Memory B cell (primary cell): ENCODE results near the gene SERTAD2.

Source experiments
- ATAC-seq: fragments of 150-1000 bp; cut with Tn5 transposase; 2 replicates; pipeline ENCODE4 v1.10.0; 2021; ENCODE audit warnings: low read depth, mild to moderate bottlenecking, moderate library complexity
- DNase-seq, 2 donors: peaks; one replicate each; pipeline ENCODE4 v3.0.0; 2022; ENCODE audit warnings: low spot score in 2 of 2
- H3K27ac Mint-ChIP-seq: one replicate; pipeline ENCODE4 v1.8.0; 2022; ENCODE audit warnings: mild to moderate bottlenecking, moderate library complexity, mixed read lengths
- H3K27me3 Mint-ChIP-seq: one replicate; pipeline ENCODE4 v1.8.0; 2022; ENCODE audit warnings: mixed read lengths
- H3K36me3 Mint-ChIP-seq: one replicate; pipeline ENCODE4 v1.8.0; 2022; ENCODE audit warnings: mild to moderate bottlenecking, mixed read lengths
- H3K4me1 Mint-ChIP-seq: one replicate; pipeline ENCODE4 v1.8.0; 2022; ENCODE audit warnings: mixed read lengths
- H3K4me3 Mint-ChIP-seq: one replicate; pipeline ENCODE4 v1.8.0; 2022; ENCODE audit warnings: mild to moderate bottlenecking, moderate library complexity, mixed read lengths
- H3K9me3 Mint-ChIP-seq: one replicate; pipeline ENCODE4 v1.8.0; 2022; ENCODE audit warnings: mixed read lengths

The SERTAD2 gene

GRCh38 chr2:64663402-64663801 is 9.7 kb upstream of the SERTAD2 start:
- Mint-ChIP-seq H3K27ac (no peak overlapping the region), H3K9me3 (no peaks in the 10 kb centered on the region), H3K4me1 (peaks cover 37% of the 10 kb centered on the region), H3K36me3 (no peaks in the 10 kb centered on the region), H3K4me3 (no peak overlapping the region), H3K27me3 (no peaks in the 10 kb centered on the region)
- ATAC-seq = no peak
- DNase-seq = no peak

DNA sequence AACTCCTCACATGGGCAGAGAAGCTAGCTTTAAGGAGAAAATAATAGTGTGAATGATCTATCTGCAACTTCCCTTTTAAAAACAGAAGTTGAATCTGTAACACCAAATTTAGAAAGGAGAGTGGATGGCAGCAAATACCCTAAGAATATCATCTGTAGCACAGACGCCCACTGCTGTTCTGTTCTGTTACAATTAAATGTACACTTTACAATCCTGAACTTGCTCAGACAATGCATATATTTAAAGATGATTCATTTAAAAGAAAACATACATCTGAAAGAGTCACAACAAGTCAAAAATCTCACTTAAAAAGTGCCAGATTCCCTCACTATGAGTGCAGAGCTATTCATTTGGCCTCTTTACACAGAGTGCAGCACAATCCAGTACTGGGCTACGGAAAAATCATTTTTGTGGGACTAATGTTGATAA is 8.0 kb upstream of the SERTAD2 start:
- ATAC-seq (peak; percentile 35), DNase-seq (no peak)
- no peaks in the 10 kb centered on the region for H3K36me3 Mint-ChIP-seq
- H3K9me3 Mint-ChIP-seq = no peaks in the 10 kb centered on the region
- peaks cover 36% of the 10 kb centered on the region for H3K4me1 Mint-ChIP-seq
- no peaks in the 10 kb centered on the region for H3K27me3 Mint-ChIP-seq
- peak overlapping the region; percentile 6 for H3K4me3 Mint-ChIP-seq
- peak overlapping the region; percentile 75 for H3K27ac Mint-ChIP-seq

- Mint-ChIP-seq H3K36me3 (no peaks in the 10 kb centered on the region), H3K27ac (peak overlapping the region; percentile 99), H3K27me3 (no peaks in the 10 kb centered on the region), H3K9me3 (no peaks in the 10 kb centered on the region), H3K4me3 (peak overlapping the region; percentile 44), H3K4me1 (peaks cover 48% of the 10 kb centered on the region)
- no peak for ATAC-seq
- no peak for DNase-seq
These were observed 5.5 kb upstream of the SERTAD2 start for GRCh38 chr2:64659252-64659651.

DNA sequence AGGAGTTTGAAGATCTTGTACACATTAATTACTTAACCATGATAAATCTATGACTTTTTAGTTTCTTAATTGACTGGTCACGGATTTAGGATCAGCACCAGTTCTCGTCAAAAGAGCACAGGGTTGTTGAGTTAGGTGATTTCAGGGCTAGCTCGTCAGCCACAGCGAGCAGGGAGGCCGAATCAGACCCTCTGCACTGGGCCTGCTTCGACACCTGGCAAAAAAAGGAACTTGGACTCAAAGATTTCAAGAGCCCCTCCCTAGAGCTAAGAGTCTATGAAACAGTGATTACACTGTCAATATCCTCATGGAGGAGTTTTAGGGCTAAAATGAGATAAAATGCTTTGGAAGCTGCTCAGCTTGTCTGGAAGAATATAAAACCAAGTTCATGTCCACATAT is 4.6 kb upstream of the SERTAD2 start:
- peak overlapping the region; percentile 99 for H3K27ac Mint-ChIP-seq
- ATAC-seq (peak; percentile 48), DNase-seq (peak in 1 of 2 donors; percentile 67)
- no peaks in the 10 kb centered on the region for H3K9me3 Mint-ChIP-seq
- H3K4me1 Mint-ChIP-seq = peaks cover 43% of the 10 kb centered on the region
- no peaks in the 10 kb centered on the region for H3K27me3 Mint-ChIP-seq
- peak overlapping the region; percentile 68 for H3K4me3 Mint-ChIP-seq
- no peaks in the 10 kb centered on the region for H3K36me3 Mint-ChIP-seq

- H3K27me3 Mint-ChIP-seq = no peaks in the 10 kb centered on the region
- H3K4me1 Mint-ChIP-seq = peaks cover 44% of the 10 kb centered on the region
- H3K9me3 Mint-ChIP-seq = no peaks in the 10 kb centered on the region
- ATAC-seq (peak; percentile 10), DNase-seq (peak in 1 of 2 donors; percentile 45)
- no peaks in the 10 kb centered on the region for H3K36me3 Mint-ChIP-seq
- peak overlapping the region; percentile 99 for H3K27ac Mint-ChIP-seq
- no peak overlapping the region for H3K4me3 Mint-ChIP-seq
These were observed 3.7 kb upstream of the SERTAD2 start for GRCh38 chr2:64657411-64657810.

DNA sequence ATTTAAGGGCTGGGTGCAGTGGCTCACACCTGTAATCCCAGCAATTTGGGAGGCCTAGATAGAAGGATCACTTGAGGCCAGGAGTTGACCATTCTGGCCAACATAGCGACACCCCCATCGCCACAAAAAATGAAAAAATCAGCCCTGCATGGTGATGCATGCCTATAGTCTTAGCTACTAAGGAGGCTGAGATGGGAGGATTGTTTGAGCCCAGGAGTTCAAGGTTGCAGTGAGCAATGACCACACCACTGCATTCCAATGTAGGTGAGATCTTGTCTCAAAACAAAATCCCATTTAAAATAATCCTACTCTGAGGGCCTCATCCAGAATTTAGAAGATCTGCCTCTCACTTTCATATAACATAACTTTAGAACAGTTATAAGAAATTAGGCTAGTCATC is 2.7 kb upstream of the SERTAD2 start:
- DNase-seq = no peak
- Mint-ChIP-seq H3K27me3 (no peaks in the 10 kb centered on the region), H3K4me3 (no peak overlapping the region), H3K4me1 (peaks cover 51% of the 10 kb centered on the region), H3K9me3 (no peaks in the 10 kb centered on the region), H3K36me3 (no peaks in the 10 kb centered on the region), H3K27ac (peak overlapping the region; percentile 99)
- no peak for ATAC-seq

GRCh38 chr2:64655873-64656272 is 2.2 kb upstream of the SERTAD2 start:
- Mint-ChIP-seq H3K27me3 (no peaks in the 10 kb centered on the region), H3K36me3 (no peaks in the 10 kb centered on the region), H3K9me3 (no peaks in the 10 kb centered on the region), H3K4me3 (no peak overlapping the region), H3K27ac (peak overlapping the region; percentile 99), H3K4me1 (peaks cover 53% of the 10 kb centered on the region)
- no peak for ATAC-seq
- DNase-seq = no peak

- Mint-ChIP-seq H3K4me3 (peak overlapping the region; percentile 89), H3K27ac (peak overlapping the region; percentile 99), H3K27me3 (no peaks in the 10 kb centered on the region), H3K36me3 (no peaks in the 10 kb centered on the region), H3K9me3 (no peaks in the 10 kb centered on the region), H3K4me1 (peaks cover 53% of the 10 kb centered on the region)
- ATAC-seq (no peak), DNase-seq (no peak)
These were observed 1.4 kb upstream of the SERTAD2 start for GRCh38 chr2:64655018-64655664.

GRCh38 chr2:64654063-64654811 is 524 bp upstream of the SERTAD2 start:
- Mint-ChIP-seq H3K4me1 (peaks cover 53% of the 10 kb centered on the region), H3K36me3 (no peaks in the 10 kb centered on the region), H3K27me3 (no peaks in the 10 kb centered on the region), H3K9me3 (no peaks in the 10 kb centered on the region), H3K27ac (peak overlapping the region; percentile 99), H3K4me3 (peak overlapping the region; percentile 89)
- peak; percentile 73 for DNase-seq
- ATAC-seq = peak; percentile 50

DNA sequence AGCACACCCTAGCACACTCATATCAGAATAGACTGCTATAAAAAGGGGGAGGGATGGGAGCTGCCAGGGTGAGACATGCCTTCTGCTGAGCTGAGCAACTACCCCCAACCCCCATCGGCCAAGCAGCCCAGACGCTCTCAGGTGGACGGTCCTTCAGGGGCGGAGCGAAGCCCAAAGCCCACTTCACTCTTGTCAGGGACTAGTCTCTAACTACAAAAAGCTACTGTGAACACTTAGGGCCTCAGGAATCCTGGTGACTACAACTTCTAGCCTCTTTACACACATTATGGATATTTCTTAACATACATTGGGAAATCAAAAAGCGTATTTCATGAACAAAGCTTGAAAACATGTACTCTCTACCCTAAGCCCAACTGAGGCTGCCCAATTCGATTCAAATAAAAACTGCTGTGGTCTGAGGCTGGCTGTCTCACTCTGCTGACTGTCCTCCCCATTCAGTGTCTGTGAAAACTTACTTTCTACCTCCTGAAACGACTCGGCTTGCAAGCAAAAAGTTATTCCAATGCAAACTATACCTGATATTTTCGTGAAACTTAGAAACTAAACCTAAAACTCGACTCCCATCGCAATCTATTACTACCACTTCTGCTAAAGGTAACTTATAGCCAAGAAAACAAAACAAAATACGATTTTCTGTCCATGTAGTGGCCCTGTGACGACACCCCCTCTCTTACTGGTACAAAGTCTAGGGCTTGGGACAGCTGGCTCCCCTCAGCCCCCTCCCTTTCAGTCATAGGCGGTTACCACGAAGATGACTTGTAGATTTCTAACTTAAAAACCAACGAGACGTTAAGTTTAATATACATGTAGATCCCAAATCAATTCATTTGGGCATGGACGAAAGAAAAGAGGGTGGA is 1.2 kb downstream of the SERTAD2 start:
- Mint-ChIP-seq H3K4me3 (peak overlapping the region; percentile 92), H3K36me3 (no peaks in the 10 kb centered on the region), H3K27me3 (no peaks in the 10 kb centered on the region), H3K27ac (peak overlapping the region; percentile 99), H3K4me1 (peaks cover 55% of the 10 kb centered on the region), H3K9me3 (no peaks in the 10 kb centered on the region)
- ATAC-seq (no peak), DNase-seq (no peak)

DNA sequence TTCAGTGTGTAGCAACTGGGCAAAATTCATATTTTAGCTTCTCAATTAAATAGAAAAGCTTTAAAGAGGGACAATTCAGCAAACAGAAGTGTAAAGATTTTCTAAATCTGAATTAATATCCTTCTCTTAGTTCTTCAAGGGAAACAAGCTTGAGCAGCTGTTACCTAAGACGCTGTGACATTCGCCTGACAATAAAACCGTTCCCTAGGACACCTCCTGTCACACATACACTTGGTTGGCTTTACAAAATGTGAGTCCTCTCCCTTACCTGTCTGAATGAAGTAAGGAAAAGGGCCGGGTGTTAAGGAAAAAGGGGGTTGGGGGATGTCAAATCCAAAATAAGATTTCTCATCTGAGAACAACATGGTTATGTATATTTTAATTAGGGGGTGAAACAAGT is 2.1 kb downstream of the SERTAD2 start:
- Mint-ChIP-seq H3K4me1 (peaks cover 53% of the 10 kb centered on the region), H3K4me3 (peak overlapping the region; percentile 59), H3K27me3 (no peaks in the 10 kb centered on the region), H3K9me3 (no peaks in the 10 kb centered on the region), H3K27ac (peak overlapping the region; percentile 99), H3K36me3 (no peaks in the 10 kb centered on the region)
- ATAC-seq = no peak
- DNase-seq = no peak

- H3K4me3 Mint-ChIP-seq = peak overlapping the region; percentile 34
These were observed 2.9 kb downstream of the SERTAD2 start for GRCh38 chr2:64650722-64651338.

GRCh38 chr2:64650296-64650695 is 3.4 kb downstream of the SERTAD2 start:
- peaks cover 46% of the 10 kb centered on the region for H3K4me1 Mint-ChIP-seq
- H3K27ac Mint-ChIP-seq = peak overlapping the region; percentile 65
- H3K9me3 Mint-ChIP-seq = no peaks in the 10 kb centered on the region
- H3K4me3 Mint-ChIP-seq = no peak overlapping the region
- no peaks in the 10 kb centered on the region for H3K36me3 Mint-ChIP-seq
- DNase-seq = no peak
- no peaks in the 10 kb centered on the region for H3K27me3 Mint-ChIP-seq
- ATAC-seq = no peak

More at GRCh38 chr2:64650722-64651338, 2.9 kb downstream of the SERTAD2 start:
- Mint-ChIP-seq H3K9me3 (no peaks in the 10 kb centered on the region), H3K27me3 (no peaks in the 10 kb centered on the region), H3K27ac (peak overlapping the region; percentile 65), H3K4me1 (peaks cover 48% of the 10 kb centered on the region), H3K36me3 (no peaks in the 10 kb centered on the region)
- DNase-seq (no peak), ATAC-seq (no peak)
